H1 (cell line): ENCODE measurements around the gene FBXO45. TPM values are rescaled to one million over a fixed set of nuclear protein-coding genes. Genes with fewer than 3 reads are reported as not detected.

ENCODE experiments used
- CTCF ChIA-PET: fragments of 300-600 bp; sonication (Branson Sonifier 250); formaldehyde crosslinking; loops from one replicate; lab custom pipeline; 2021; ENCODE audit not compliant: partially characterized antibody; lab: Charles Lee
- POLR2A ChIA-PET: fragments of 300-600 bp; sonication (Branson Sonifier 250); formaldehyde crosslinking; loops from one replicate; lab custom pipeline; 2021; ENCODE audit warnings: inconsistent platforms; ENCODE audit not compliant: partially characterized antibody; lab: Charles Lee
- DNase-seq, 2 experiments: peaks; one replicate each; pipeline versions ENCODE4 v3.0.0 to v3.0.0-alpha.2; 2010 to 2022; ENCODE audit warnings: low spot score in 2 of 2, low read depth in 1 of 2, mixed read lengths in 1 of 2
- FAIRE-seq: peaks from 2 replicates; lab custom pipeline; 2011; peaks lifted over from hg19 to GRCh38; lab: Jason Lieb, UNC
- H2AFZ ChIP-seq: 2 replicates; pipeline ENCODE4 v1.8.1; 2012; ENCODE audit warnings: low read length, inconsistent platforms
- H2AK5ac ChIP-seq: 2 replicates; pipeline ENCODE4 v1.6.1; 2013; ENCODE audit warnings: low read depth, low read length
- H2BK120ac ChIP-seq: replicated peaks from 2 replicates; pipeline ENCODE3; 2013; ENCODE audit warnings: low read depth, low read length, inconsistent platforms
- H2BK12ac ChIP-seq: 2 replicates; pipeline ENCODE4 v1.6.1; 2013; ENCODE audit warnings: low read depth, low read length
- H2BK15ac ChIP-seq: 2 replicates; pipeline ENCODE4 v1.6.1; 2013; ENCODE audit warnings: low read length
- H2BK20ac ChIP-seq: 2 replicates; pipeline ENCODE4 v1.6.1; 2013; ENCODE audit warnings: low read length
- H2BK5ac ChIP-seq: 2 replicates; pipeline ENCODE4 v1.6.1; 2013; ENCODE audit warnings: low read depth, low read length
- H3K14ac ChIP-seq: 2 replicates; pipeline ENCODE4 v1.6.1; 2013; ENCODE audit warnings: inconsistent platforms; ENCODE audit not compliant: insufficient read length
- H3K18ac ChIP-seq: 2 replicates; pipeline ENCODE4 v1.6.1; 2013; ENCODE audit warnings: low read length; ENCODE audit errors: extremely low read depth
- H3K23ac ChIP-seq: 2 replicates; pipeline ENCODE4 v1.6.1; 2013; ENCODE audit warnings: inconsistent platforms; ENCODE audit not compliant: insufficient read length
- H3K23me2 ChIP-seq: 2 replicates; pipeline ENCODE4 v1.6.1; 2013; ENCODE audit warnings: low read depth, low read length
- H3K27ac ChIP-seq: 2 replicates; pipeline ENCODE4 v1.6.1; 2011; ENCODE audit warnings: low read depth, low read length, inconsistent platforms
- H3K27me3 ChIP-seq, 4 experiments: replicated peaks in 1 of 4; 1 replicate in 1 of 4; 2 replicates in 3 of 4; pipeline versions ENCODE4 v1.6.1 to v1.8.1; 2011 to 2013; ENCODE audit warnings: low read length in 3 of 4, mild to moderate bottlenecking in 3 of 4, inconsistent platforms in 2 of 4, mixed read lengths in 2 of 4, moderate library complexity in 1 of 4; ENCODE audit not compliant: control insufficient read depth in 3 of 4, insufficient read depth in 3 of 4; ENCODE audit errors: extremely low read depth in 1 of 4
- H3K36me3 ChIP-seq, 4 experiments: 2 replicates each; pipeline versions ENCODE4 v1.6.1 to v1.8.1; 2011 to 2013; ENCODE audit warnings: mild to moderate bottlenecking in 4 of 4, low read length in 3 of 4, moderate library complexity in 2 of 4, control low read depth in 1 of 4, inconsistent platforms in 1 of 4; ENCODE audit not compliant: insufficient read depth in 4 of 4, control insufficient read depth in 2 of 4
- H3K4ac ChIP-seq: replicated peaks from 2 replicates; pipeline ENCODE3; 2013; ENCODE audit warnings: low read length, low read depth, mixed read lengths, inconsistent platforms; ENCODE audit not compliant: insufficient read length
- H3K4me1 ChIP-seq, 4 experiments: replicated peaks in 1 of 4; 1 replicate in 1 of 4; 2 replicates in 3 of 4; pipeline versions ENCODE4 v1.6.1 to v1.8.1; 2011 to 2013; ENCODE audit warnings: low read length in 3 of 4, inconsistent platforms in 2 of 4, mixed read lengths in 1 of 4; ENCODE audit not compliant: insufficient read depth in 4 of 4, control insufficient read depth in 3 of 4
- H3K4me2 ChIP-seq, 2 experiments: 2 replicates each; pipeline versions ENCODE4 v1.6.1 to v1.8.1; 2011 to 2013; ENCODE audit warnings: low read depth in 2 of 2, low read length in 2 of 2, control low read depth in 1 of 2, inconsistent platforms in 1 of 2, mild to moderate bottlenecking in 1 of 2; ENCODE audit not compliant: insufficient read depth in 1 of 2
- H3K4me3 ChIP-seq, 4 experiments: fragments of 200-600, 300-600 bp in 1 of 4; sonication (generic), shearing (Covaris generic), sonication (Bioruptor Twin) in 1 of 4; 2 replicates each; pipeline versions ENCODE4 v1.5.1 to v1.8.1; 2011 to 2016; ENCODE audit warnings: low read length in 4 of 4, low read depth in 3 of 4, control low read depth in 2 of 4, inconsistent platforms in 2 of 4, mild to moderate bottlenecking in 2 of 4, mixed read lengths in 1 of 4, moderate library complexity in 1 of 4; ENCODE audit not compliant: insufficient read depth in 2 of 4; ENCODE audit errors: extremely low read depth in 1 of 4
- H3K56ac ChIP-seq: replicated peaks from 2 replicates; pipeline ENCODE3; 2013; ENCODE audit warnings: low read depth, mild to moderate bottlenecking, mixed read lengths, low read length, inconsistent platforms; ENCODE audit not compliant: insufficient read length
- H3K79me1 ChIP-seq: 2 replicates; pipeline ENCODE4 v1.6.1; 2013; ENCODE audit warnings: low read depth, low read length, control low read depth
- H3K79me2 ChIP-seq, 2 experiments: 2 replicates each; pipeline versions ENCODE4 v1.6.1 to v1.8.1; 2012 to 2013; ENCODE audit warnings: low read length in 2 of 2, mild to moderate bottlenecking in 2 of 2, inconsistent platforms in 1 of 2; ENCODE audit not compliant: insufficient read depth in 2 of 2, control insufficient read depth in 1 of 2
- H3K9ac ChIP-seq, 4 experiments: replicated peaks in 1 of 4; 1 replicate in 1 of 4; 2 replicates in 3 of 4; pipeline versions ENCODE4 v1.6.1 to v1.8.1; 2011 to 2013; ENCODE audit warnings: low read depth in 3 of 4, low read length in 3 of 4, control low read depth in 2 of 4, mild to moderate bottlenecking in 2 of 4, moderate library complexity in 2 of 4, inconsistent platforms in 1 of 4; ENCODE audit errors: extremely low read depth in 1 of 4
- H3K9me3 ChIP-seq, 2 experiments: 2 replicates each; pipeline versions ENCODE4 v1.6.1 to v1.8.1; 2012 to 2013; ENCODE audit warnings: mild to moderate bottlenecking in 2 of 2, moderate library complexity in 2 of 2, control low read depth in 1 of 2, inconsistent platforms in 1 of 2, low read depth in 1 of 2, low read length in 1 of 2, mixed read lengths in 1 of 2; ENCODE audit not compliant: insufficient read depth in 2 of 2
- H4K20me1 ChIP-seq, 2 experiments: replicated peaks in 1 of 2; 2 replicates each; pipeline versions ENCODE3 to v1.8.1; 2011 to 2013; ENCODE audit warnings: inconsistent platforms in 2 of 2, low read length in 2 of 2, mild to moderate bottlenecking in 1 of 2; ENCODE audit not compliant: insufficient read depth in 2 of 2, control insufficient read depth in 1 of 2
- H4K5ac ChIP-seq: 2 replicates; pipeline ENCODE4 v1.6.1; 2013; ENCODE audit warnings: low read length, low read depth, mixed read lengths, inconsistent platforms; ENCODE audit not compliant: insufficient read length
- H4K8ac ChIP-seq: 2 replicates; pipeline ENCODE4 v1.8.0; 2013; ENCODE audit warnings: mild to moderate bottlenecking, moderate library complexity, low read length, inconsistent platforms; ENCODE audit not compliant: insufficient read depth; ENCODE audit errors: extremely low read depth
- H4K91ac ChIP-seq: replicated peaks from 2 replicates; pipeline ENCODE3; 2013; ENCODE audit warnings: low read length, mixed read lengths, inconsistent platforms; ENCODE audit not compliant: insufficient read length
- BACH1 ChIP-seq: IDR thresholded peaks from 2 replicates; pipeline ENCODE4 v1.6.1; 2012; ENCODE audit warnings: low read length, improper control_type of control experiment
- CHD1 ChIP-seq: IDR thresholded peaks from 2 replicates; pipeline ENCODE4 v1.6.1; 2012; ENCODE audit warnings: low read depth, low read length, improper control_type of control experiment
- GABPA ChIP-seq: IDR thresholded peaks from 2 replicates; pipeline ENCODE4 v1.6.1; 2011; ENCODE audit warnings: mild to moderate bottlenecking, low read length, moderate library complexity, borderline replicate concordance; ENCODE audit not compliant: insufficient read depth
- JUN ChIP-seq: IDR thresholded peaks from 2 replicates; pipeline ENCODE4 v1.6.1; 2011; ENCODE audit warnings: low read depth, mild to moderate bottlenecking, improper control_type of control experiment, low read length
- KDM5A ChIP-seq: fragments of 200-600 bp; IDR thresholded peaks from 2 replicates; pipeline ENCODE4 v1.7.1; 2012; ENCODE audit warnings: mild to moderate bottlenecking, low read length, inconsistent platforms, mixed read lengths
- SP2 ChIP-seq: IDR thresholded peaks from 2 replicates; pipeline ENCODE4 v1.6.1; 2012; ENCODE audit warnings: mild to moderate bottlenecking, low read length, inconsistent platforms
- WGBS, 2 experiments: shearing (Covaris generic) in 1 of 2; methylation state at CpG; one replicate each; pipeline versions ENCODE4 v1.1.6 to v1.1.7; 2013 to 2015; ENCODE audit warnings: low lambda C conversion rate in 2 of 2, mixed read lengths in 2 of 2, inconsistent platforms in 1 of 2, low coverage in 1 of 2, missing lambda C conversion rate in 1 of 2; ENCODE audit not compliant: insufficient replicate concordance in 2 of 2, insufficient coverage in 1 of 2, insufficient read length in 1 of 2; ENCODE audit errors: extremely low coverage in 1 of 2, missing lambda C conversion rate in 1 of 2; 5-methylcytosine and 5-hydroxymethylcytosine counted together
- polyA plus RNA-seq, 7 experiments: library from polyadenylated mRNA; depleted of rRNA in 3 of 7; stranded (reverse) in 5 of 7; unstranded in 2 of 7; fragments of >200 nt in 5 of 7; fragments of 200-250 nt in 2 of 7; gene quantifications; 1 replicate in 5 of 7; 2 replicates in 1 of 7; 4 replicates in 1 of 7; pipeline versions ENCODE4 v1.2.1 to v1.2.3, GENCODE V29; 2011 to 2013; ENCODE audit warnings: missing spikeins in 2 of 7, mixed read lengths in 2 of 7
- total RNA-seq: library from RNA; stranded (reverse); fragmentation: NEBNext Ultra II Directional; extraction: Animal tissue kit (Norgen Biotek cat#: 25700); gene quantifications from 2 replicates; pipeline ENCODE4 v1.2.1, GENCODE V29; 2021

The FBXO45 gene
- total and polyA plus RNA-seq, 2 of the 8 experiments (the other 6 are each of a cell fraction or from before 2014, with no cell fraction given): 5.2 to 19.4 TPM

GRCh38 chr3:196627918-196628231 is 59.4 kb downstream of the FBXO45 start:
- peaks cover 6% of the 10 kb centered on the region for H3K23me2 ChIP-seq
- no peak overlapping the region for H2BK20ac ChIP-seq
- no peak for FAIRE-seq
- ChIA-PET CTCF (interaction anchor here (0.7 to 0.9 kb wide), 2 partner anchors 64 to 66 kb away, joined by 3 read pairs; no protein-coding TSS in a partner anchor), POLR2A (interaction anchor here (5.9 kb wide), 1 partner anchor 12 kb away, joined by 36 read pairs; the partner anchor contains the start of gene NRROS)
- H2AK5ac ChIP-seq: no peak overlapping the region
- no peak overlapping the region for H3K4ac ChIP-seq
- H3K79me2 ChIP-seq: no peaks in the 10 kb centered on the region
- H3K4me3 ChIP-seq: no peak overlapping the region
- no peak overlapping the region for H2BK12ac ChIP-seq
- no peaks in the 10 kb centered on the region for H3K79me1 ChIP-seq
- H3K14ac ChIP-seq: no peak overlapping the region
- no peak overlapping the region for H3K23ac ChIP-seq
- H3K9ac ChIP-seq: no peak overlapping the region
- 0 out of 2 replicates have a peak overlapping the region, but pooled peaks have one; percentile 26 for H2BK5ac ChIP-seq
- no peak overlapping the region for H2AFZ ChIP-seq
- no peak overlapping the region for H2BK120ac ChIP-seq
- H3K36me3 ChIP-seq: no peaks in the 10 kb centered on the region
- H4K5ac ChIP-seq: no peak overlapping the region
- DNase-seq: no peak
- no peak overlapping the region for H3K56ac ChIP-seq
- no peak overlapping the region for H2BK15ac ChIP-seq
- peaks cover 5 to 12% (median 7%) of the 10 kb centered on the region in 4 experiments for H3K4me1 ChIP-seq
- TF ChIP-seq GABPA (no peak), BACH1 (no peak), CHD1 (no peak), KDM5A (no peak), SP2 (no peak), JUN (no peak)
- 93% methylated on average over 8 of the region's 8 CpGs; no CpG with 5 or more reads in 1 of the 2 experiments for WGBS, 2 experiments
- no peaks in the 10 kb centered on the region for H3K9me3 ChIP-seq
- no peak overlapping the region for H4K8ac ChIP-seq
- no peak overlapping the region; the same call in 1 of the 2 replicates for H3K27ac ChIP-seq
- H4K91ac ChIP-seq: no peak overlapping the region
- no peaks in the 10 kb centered on the region for H3K27me3 ChIP-seq
- no peak overlapping the region for H3K4me2 ChIP-seq
- no peak overlapping the region for H3K18ac ChIP-seq
- H4K20me1 ChIP-seq: no peaks in the 10 kb centered on the region
